ENCODE results near the gene SFT2D1. TPM values are rescaled to one million over a fixed set of nuclear protein-coding genes. Genes with fewer than 3 reads are reported as not detected.

Gene SFT2D1
- total RNA-seq, 3 donors from 2014 or later (not counting 1 experiment from before 2014, with no cell fraction given), result 32.8 to 44.7 (median 33.5) TPM

DNA sequence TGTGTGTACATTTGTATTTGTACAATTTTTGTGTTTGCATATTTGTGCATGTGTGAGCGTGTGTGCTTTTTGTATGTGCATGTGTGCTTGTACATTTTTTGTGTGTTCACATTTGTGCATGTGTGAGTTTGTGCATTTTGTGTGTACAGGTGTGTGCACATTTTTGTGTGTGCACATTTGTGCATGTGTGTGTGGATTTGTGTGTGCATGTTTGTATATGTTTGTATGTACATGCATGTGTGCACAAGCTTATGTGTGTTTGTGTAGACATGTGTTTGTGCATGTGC is 63.0 kb downstream of the SFT2D1 start:
- 97% methylated on average over 1 of the region's 1 CpG for WGBS (ENCODE audit: insufficient coverage)

DNA sequence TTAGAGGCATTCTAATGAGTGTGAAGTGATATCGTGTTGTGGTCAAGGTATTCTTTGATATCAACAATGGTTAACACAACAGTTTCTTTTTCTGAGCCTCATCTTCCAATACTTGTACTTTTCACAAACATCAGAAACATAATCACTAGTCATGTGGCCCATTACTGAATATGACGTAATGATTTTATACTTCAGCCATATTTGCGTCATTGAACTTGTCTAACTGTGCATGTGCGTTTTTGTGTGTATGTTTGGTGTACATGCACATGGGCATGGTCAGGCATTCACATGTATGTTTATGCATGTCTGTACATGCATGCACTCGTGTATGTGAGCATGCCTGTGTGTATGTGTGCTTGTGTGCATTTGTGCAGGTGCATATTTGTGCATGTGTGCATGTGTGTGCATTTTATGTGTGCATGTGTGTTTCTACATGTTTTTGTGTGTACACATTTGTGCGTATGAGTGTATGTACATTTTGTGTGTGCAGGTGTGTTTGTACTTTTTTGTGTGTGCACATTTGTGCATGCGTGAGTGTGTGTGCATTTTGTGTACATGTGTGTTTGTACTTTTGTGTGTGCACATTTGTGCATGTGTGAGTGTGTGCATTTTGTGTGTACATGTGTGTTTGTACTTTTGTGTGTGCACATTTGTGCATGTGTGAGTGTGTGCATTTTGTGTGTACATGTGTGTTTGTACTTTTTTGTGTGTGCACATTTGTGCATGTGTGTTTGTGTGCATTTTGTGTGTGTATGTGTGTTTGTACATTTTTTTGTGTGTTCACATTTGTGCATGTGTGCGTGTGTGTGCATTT is 63.6 kb downstream of the SFT2D1 start:
- intact Hi-C loops (cut with micrococcal nuclease), result loop anchor here (5.0 to 10.0 kb wide), 2 partner anchors 41 to 206 kb away; no protein-coding TSS in a partner anchor
- Mint-ChIP-seq H3K36me3 (no peaks in the 10 kb centered on the region), H3K4me3 (no peak overlapping the region), H3K27me3 (ENCODE audit: low read depth in 2 of 2) (peaks cover 27 to 35% of the 10 kb centered on the region in 2 donors), H3K4me1 (peaks cover 8 to 9% of the 10 kb centered on the region in 2 donors), H3K27ac (no peak overlapping the region), H3K9me3 (no peaks in the 10 kb centered on the region)
- no peaks in the 10 kb centered on the region for H3K9me3 ChIP-seq (ENCODE audit: control insufficient read depth, insufficient read depth, low read length)
- WGBS (ENCODE audit: insufficient coverage), result 77% methylated on average over 7 of the region's 8 CpGs
- H3K27ac ChIP-seq (ENCODE audit: low read length), result no peak overlapping the region
- TF ChIP-seq, protein P1, sequence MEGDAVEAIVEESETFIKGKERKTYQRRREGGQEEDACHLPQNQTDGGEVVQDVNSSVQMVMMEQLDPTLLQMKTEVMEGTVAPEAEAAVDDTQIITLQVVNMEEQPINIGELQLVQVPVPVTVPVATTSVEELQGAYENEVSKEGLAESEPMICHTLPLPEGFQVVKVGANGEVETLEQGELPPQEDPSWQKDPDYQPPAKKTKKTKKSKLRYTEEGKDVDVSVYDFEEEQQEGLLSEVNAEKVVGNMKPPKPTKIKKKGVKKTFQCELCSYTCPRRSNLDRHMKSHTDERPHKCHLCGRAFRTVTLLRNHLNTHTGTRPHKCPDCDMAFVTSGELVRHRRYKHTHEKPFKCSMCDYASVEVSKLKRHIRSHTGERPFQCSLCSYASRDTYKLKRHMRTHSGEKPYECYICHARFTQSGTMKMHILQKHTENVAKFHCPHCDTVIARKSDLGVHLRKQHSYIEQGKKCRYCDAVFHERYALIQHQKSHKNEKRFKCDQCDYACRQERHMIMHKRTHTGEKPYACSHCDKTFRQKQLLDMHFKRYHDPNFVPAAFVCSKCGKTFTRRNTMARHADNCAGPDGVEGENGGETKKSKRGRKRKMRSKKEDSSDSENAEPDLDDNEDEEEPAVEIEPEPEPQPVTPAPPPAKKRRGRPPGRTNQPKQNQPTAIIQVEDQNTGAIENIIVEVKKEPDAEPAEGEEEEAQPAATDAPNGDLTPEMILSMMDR (IDR thresholded peaks at IDR 0.05), result no peak
- DNase-seq (no peak), ATAC-seq (no peak)
- H3K4me1 ChIP-seq (ENCODE audit: control insufficient read depth, insufficient read depth, low read length), result peaks cover 2% of the 10 kb centered on the region
- H3K36me3 ChIP-seq (ENCODE audit: control insufficient read depth, insufficient read depth, low read length), result no peaks in the 10 kb centered on the region
- H3K4me3 ChIP-seq (ENCODE audit: low read length), result no peak overlapping the region
- no peaks in the 10 kb centered on the region for H3K27me3 ChIP-seq (ENCODE audit: control insufficient read depth, insufficient read depth, low read length)

More for the DNA sequence above, 63.0 kb downstream of the SFT2D1 start:
- TF ChIP-seq, protein P1 (IDR thresholded peaks at IDR 0.05), result no peak
- H3K36me3 ChIP-seq (ENCODE audit: control insufficient read depth, insufficient read depth, low read length), result no peaks in the 10 kb centered on the region
- Mint-ChIP-seq H3K4me1 (peaks cover 8 to 9% of the 10 kb centered on the region in 2 donors), H3K27me3 (ENCODE audit: low read depth in 2 of 2) (peaks cover 27 to 35% of the 10 kb centered on the region in 2 donors), H3K4me3 (no peak overlapping the region), H3K27ac (no peak overlapping the region), H3K9me3 (no peaks in the 10 kb centered on the region), H3K36me3 (no peaks in the 10 kb centered on the region)
- intact Hi-C loops (cut with micrococcal nuclease), result loop anchor here (5.0 to 10.0 kb wide), 2 partner anchors 42 to 205 kb away; no protein-coding TSS in a partner anchor
- H3K4me3 ChIP-seq (ENCODE audit: low read length), result no peak overlapping the region
- H3K9me3 ChIP-seq (ENCODE audit: control insufficient read depth, insufficient read depth, low read length), result no peaks in the 10 kb centered on the region
- peaks cover 2% of the 10 kb centered on the region for H3K4me1 ChIP-seq (ENCODE audit: control insufficient read depth, insufficient read depth, low read length)
- ATAC-seq (no peak), DNase-seq (no peak)
- H3K27me3 ChIP-seq (ENCODE audit: control insufficient read depth, insufficient read depth, low read length), result no peaks in the 10 kb centered on the region
- no peak overlapping the region for H3K27ac ChIP-seq (ENCODE audit: low read length)

DNA sequence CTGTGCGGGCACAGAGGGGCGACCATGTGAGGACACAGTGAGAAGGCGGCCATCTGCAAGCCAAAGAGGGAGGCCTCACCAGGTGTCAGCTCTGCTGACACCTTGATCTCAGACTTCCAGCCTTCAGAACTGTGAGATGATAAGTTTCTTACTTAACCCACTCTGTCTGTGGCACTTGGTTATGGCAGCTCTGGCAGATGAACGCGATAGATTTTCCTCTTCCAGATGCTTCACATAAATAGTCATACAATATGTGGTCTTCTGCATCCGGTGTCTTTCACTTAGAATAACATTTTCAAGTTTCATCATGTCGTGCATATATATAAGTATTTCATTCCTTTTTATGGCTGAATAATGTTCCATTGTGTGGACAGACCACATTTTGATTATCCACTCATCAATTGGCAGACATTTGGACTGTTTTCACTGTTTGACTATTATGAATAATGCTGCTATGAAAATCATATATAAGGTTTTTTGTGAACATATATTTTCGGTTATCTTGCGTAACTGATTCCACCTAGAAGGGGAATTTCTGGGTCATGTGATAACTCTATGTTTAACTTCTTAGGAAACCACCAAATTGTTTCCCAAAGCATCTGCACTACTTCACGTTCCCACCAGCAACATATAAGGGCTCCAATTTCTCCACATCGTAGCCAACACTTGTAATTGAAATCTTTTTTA is 64.3 kb downstream of the SFT2D1 start:
- intact Hi-C loops (cut with micrococcal nuclease), result loop anchor here (5.0 to 10.0 kb wide), 2 partner anchors 41 to 207 kb away; no protein-coding TSS in a partner anchor
- TF ChIP-seq, protein P1 (IDR thresholded peaks at IDR 0.05), result no peak
- Histone ChIP-seq H3K4me3 (ENCODE audit: low read length) (no peak overlapping the region), H3K9me3 (ENCODE audit: control insufficient read depth, insufficient read depth, low read length) (no peaks in the 10 kb centered on the region), H3K27me3 (ENCODE audit: control insufficient read depth, insufficient read depth, low read length) (no peaks in the 10 kb centered on the region), H3K4me1 (ENCODE audit: control insufficient read depth, insufficient read depth, low read length) (peaks cover 2% of the 10 kb centered on the region), H3K36me3 (ENCODE audit: control insufficient read depth, insufficient read depth, low read length) (no peaks in the 10 kb centered on the region), H3K27ac (ENCODE audit: low read length) (no peak overlapping the region)
- no peaks in the 10 kb centered on the region for H3K36me3 Mint-ChIP-seq
- ATAC-seq (no peak), DNase-seq (no peak)
- peaks cover 27 to 31% of the 10 kb centered on the region in 2 donors for H3K27me3 Mint-ChIP-seq (ENCODE audit: low read depth in 2 of 2)
- no peak overlapping the region for H3K4me3 Mint-ChIP-seq
- H3K9me3 Mint-ChIP-seq, result no peaks in the 10 kb centered on the region
- 82% methylated on average over 7 of the region's 11 CpGs for WGBS (ENCODE audit: insufficient coverage)
- no peak overlapping the region for H3K27ac Mint-ChIP-seq
- H3K4me1 Mint-ChIP-seq, result peaks cover 8 to 9% of the 10 kb centered on the region in 2 donors
